GM19328 (cell line): ENCODE measurements around the gene GRB2.

Experiments used
- ATAC-seq: cut with Tn5 transposase; IDR thresholded peaks from one replicate; pipeline ENCODE4 v1.9.1; 2021; ENCODE audit warnings: mild to moderate bottlenecking, moderate library complexity; ENCODE audit not compliant: unreplicated experiment

The GRB2 gene

GRCh38 chr17:75414488-75414887, 9.0 kb upstream of the GRB2 start:
- ATAC-seq = no peak

GRCh38 chr17:75412455-75413317, 7.2 kb upstream of the GRB2 start:
- no peak for ATAC-seq

GRCh38 chr17:75411328-75412067, 6.0 kb upstream of the GRB2 start:
- ATAC-seq = no peak

GRCh38 chr17:75410141-75410540, 4.7 kb upstream of the GRB2 start:
- no peak for ATAC-seq

- no peak for ATAC-seq
These were observed 2.3 kb upstream of the GRB2 start for GRCh38 chr17:75407655-75408352.

GRCh38 chr17:75406222-75406615, 741 bp upstream of the GRB2 start:
- no peak for ATAC-seq

- ATAC-seq = peak; percentile 18
These were observed 630 bp downstream of the GRB2 start for GRCh38 chr17:75404731-75405364.

GRCh38 chr17:75404223-75404730, 1.2 kb downstream of the GRB2 start:
- no peak for ATAC-seq

GRCh38 chr17:75403131-75403530, 2.3 kb downstream of the GRB2 start:
- ATAC-seq = no peak

- no peak for ATAC-seq
These were observed 3.5 kb downstream of the GRB2 start for GRCh38 chr17:75402026-75402425.

- no peak for ATAC-seq
These were observed 5.0 kb downstream of the GRB2 start for GRCh38 chr17:75400326-75400939.

- ATAC-seq = no peak
These were observed 7.2 kb downstream of the GRB2 start for GRCh38 chr17:75398279-75398678.

- ATAC-seq = no peak
These were observed 8.3 kb downstream of the GRB2 start for GRCh38 chr17:75397217-75397616.

GRCh38 chr17:75396796-75397195, 8.7 kb downstream of the GRB2 start:
- ATAC-seq = no peak

- no peak for ATAC-seq
These were observed 9.5 kb downstream of the GRB2 start for GRCh38 chr17:75396025-75396424.

GRCh38 chr17:75394332-75394918, 11.1 kb downstream of the GRB2 start:
- no peak for ATAC-seq

GRCh38 chr17:75393523-75394331, 11.8 kb downstream of the GRB2 start:
- no peak for ATAC-seq

GRCh38 chr17:75392559-75392958, 12.9 kb downstream of the GRB2 start:
- ATAC-seq = no peak

- ATAC-seq = no peak
These were observed 14.5 kb downstream of the GRB2 start for GRCh38 chr17:75390982-75391381.
